Stimulated activated CD4-positive, alpha-beta T cell treated with anti-CD3 and anti-CD28 coated beads, TNF-alpha, amount 100 ng/mL, for 48 hours (primary cell): ENCODE measurements around the gene GPR15.

Experiments used
- DNase-seq, 3 donors: peaks; one replicate each; pipeline ENCODE4 v3.0.0-alpha.2; 2020; ENCODE audit warnings: low read depth in 3 of 3

The GPR15 gene

GRCh38 chr3:98530676-98531075, 1.1 kb upstream of the GPR15 start:
- no peak for DNase-seq

DNA sequence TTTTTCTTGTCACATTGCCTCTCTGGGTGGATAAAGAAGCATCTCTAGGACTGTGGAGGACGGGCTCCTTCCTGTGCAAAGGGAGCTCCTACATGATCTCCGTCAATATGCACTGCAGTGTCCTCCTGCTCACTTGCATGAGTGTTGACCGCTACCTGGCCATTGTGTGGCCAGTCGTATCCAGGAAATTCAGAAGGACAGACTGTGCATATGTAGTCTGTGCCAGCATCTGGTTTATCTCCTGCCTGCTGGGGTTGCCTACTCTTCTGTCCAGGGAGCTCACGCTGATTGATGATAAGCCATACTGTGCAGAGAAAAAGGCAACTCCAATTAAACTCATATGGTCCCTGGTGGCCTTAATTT, 478 bp downstream of the GPR15 start:
- DNase-seq, result no peak

DNA sequence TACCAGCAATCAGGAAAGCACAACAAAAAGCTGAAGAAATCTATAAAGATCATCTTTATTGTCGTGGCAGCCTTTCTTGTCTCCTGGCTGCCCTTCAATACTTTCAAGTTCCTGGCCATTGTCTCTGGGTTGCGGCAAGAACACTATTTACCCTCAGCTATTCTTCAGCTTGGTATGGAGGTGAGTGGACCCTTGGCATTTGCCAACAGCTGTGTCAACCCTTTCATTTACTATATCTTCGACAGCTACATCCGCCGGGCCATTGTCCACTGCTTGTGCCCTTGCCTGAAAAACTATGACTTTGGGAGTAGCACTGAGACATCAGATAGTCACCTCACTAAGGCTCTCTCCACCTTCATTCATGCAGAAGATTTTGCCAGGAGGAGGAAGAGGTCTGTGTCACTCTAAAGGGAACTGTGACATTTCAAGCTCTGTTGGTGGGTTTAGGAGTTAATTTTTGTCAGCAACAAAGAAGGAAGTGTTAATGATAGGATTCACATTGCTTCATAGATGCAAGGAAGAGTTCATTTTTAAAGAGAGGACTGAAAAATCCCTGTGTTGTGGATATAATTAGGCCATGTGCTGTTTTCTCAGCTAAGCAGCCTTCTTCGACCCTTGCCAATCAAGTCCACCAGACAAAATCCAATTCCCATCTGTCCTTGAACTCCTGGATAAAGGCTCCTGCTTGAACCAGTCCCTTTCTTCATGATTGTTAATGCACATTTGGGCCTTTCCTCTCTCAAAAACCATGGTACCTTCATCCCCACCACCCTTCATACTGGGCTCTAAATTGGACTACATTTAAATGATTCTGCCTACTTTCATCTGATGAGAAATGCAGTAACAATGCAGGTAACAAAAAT, 1.2 kb downstream of the GPR15 start:
- no peak for DNase-seq

DNA sequence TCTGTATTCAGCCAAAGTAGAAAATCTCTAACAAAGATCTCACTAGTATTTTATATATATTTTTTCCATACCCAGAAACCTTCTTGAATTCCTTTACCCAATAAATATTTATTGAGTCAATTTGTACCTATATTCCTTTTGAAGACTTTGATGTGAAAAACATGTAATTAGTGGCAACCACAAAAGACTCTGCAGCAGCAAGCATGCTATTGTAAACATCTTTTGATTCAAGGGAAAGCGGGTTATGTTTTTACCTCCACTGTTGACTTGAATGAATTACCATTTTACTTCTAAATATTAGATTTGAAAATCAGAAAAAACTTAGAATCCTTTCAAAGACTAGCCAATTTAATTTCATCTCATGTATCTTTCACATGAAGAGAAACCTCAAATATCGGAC, 2.4 kb downstream of the GPR15 start:
- DNase-seq, result no peak

DNA sequence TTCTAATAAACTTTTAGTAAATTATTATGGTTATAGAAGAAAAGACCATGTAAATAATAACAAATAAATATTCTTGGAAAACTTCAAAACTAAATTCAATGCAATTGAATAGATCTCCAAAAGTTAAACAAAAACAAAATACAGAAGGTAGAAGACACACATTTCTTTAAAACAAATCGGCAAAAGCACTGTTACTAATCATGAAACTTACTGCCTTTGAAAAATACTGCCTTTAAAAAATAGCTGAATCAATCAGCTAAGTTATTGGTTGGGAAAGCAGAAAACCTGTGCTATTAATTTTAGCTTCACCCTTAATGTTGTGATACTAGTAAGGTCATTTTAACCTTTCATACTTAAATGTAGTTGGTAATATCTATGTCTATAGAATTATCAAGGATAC, 3.0 kb downstream of the GPR15 start:
- DNase-seq, result no peak

DNA sequence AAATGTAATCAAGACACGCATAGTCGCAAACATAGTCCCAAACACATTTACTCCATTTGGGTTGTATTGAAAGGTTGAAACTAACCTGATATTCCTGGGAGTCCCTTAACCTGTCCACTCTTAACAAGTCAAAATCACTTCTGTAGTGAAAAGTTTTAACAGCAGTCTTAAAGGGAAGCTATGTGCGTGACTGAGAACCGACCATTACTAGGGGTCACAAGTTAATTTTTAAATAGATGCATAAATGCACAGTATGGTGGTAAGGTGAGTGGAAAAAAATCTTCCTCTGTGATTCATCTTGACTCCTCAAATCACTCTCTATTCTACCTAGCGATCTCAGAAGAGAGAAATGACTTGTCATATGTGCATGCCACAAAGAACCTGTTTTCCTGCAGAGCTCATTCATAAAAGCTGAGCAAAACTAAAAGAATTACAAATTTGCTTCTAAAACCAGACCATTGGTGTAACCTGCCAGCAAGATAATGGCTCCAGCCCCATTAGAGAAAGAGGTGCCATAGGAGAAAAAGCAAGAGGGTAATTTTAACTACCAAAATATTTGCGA, 4.8 kb downstream of the GPR15 start:
- no peak for DNase-seq

GRCh38 chr3:98540346-98540745, 8.6 kb downstream of the GPR15 start:
- DNase-seq, result no peak

DNA sequence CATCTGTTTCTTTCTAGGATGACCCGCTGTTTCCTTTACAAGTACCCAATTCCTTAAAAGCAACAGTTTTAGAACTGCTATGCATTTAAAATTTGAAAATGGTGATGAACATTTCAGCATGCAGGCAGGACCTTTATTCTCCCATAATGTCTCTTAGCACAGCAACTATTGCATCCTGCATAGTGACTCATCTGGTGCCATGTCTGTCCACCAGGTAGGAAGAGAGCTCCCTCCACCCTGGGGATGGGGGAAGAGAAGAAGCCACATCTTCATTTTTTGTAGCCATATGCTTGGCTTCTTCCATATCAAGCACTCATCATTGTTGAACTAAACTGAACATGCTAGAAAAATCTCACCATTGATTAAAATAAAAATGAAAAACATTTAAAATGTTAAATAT, 9.9 kb downstream of the GPR15 start:
- DNase-seq, result no peak

DNA sequence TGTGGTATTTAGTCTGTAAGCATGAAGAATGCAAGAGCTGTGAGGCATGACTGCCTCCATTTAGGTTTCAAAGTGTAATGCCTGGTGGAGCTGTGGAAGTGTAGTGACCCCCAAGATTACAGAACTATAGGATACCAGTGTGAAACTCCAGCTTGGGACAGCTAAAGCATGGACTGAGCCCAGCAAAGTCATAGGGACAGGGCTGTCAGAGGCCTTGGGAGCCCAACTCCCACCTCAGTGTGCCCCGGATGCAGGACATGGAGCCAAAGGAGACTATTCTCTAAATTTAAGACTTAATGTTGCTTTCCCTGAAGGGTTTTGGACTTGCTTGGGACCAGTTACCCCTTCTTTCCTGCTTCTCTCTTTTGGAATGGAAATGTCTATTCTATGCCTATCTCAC, 10.8 kb downstream of the GPR15 start:
- DNase-seq, result no peak

- DNase-seq, result no peak
These were observed 14.2 kb downstream of the GPR15 start for GRCh38 chr3:98545940-98546339.

GRCh38 chr3:98548544-98548943, 16.8 kb downstream of the GPR15 start:
- DNase-seq, result no peak

DNA sequence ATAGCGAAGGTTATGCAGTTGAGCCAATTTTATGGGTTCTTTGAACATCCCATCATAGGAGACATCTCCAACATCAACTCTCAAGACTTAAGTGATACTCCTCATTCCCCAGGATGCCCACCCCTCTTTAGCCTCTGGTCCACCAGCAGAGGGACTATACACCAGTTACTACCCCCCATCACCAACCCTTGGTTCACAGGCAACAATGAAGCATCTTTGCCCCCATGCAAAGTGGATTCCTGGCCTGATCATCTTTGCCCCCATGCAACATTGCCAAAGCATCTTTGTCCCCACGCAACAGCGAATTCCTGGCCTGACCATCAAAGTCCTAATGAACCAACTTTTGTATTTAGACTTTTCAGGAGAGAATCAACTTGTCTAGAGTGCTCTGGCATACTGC, 19.1 kb downstream of the GPR15 start:
- no peak for DNase-seq

- DNase-seq, result no peak
These were observed 19.5 kb downstream of the GPR15 start for GRCh38 chr3:98551236-98551635.

- no peak for DNase-seq
These were observed 20.0 kb downstream of the GPR15 start for GRCh38 chr3:98551754-98552153.

DNA sequence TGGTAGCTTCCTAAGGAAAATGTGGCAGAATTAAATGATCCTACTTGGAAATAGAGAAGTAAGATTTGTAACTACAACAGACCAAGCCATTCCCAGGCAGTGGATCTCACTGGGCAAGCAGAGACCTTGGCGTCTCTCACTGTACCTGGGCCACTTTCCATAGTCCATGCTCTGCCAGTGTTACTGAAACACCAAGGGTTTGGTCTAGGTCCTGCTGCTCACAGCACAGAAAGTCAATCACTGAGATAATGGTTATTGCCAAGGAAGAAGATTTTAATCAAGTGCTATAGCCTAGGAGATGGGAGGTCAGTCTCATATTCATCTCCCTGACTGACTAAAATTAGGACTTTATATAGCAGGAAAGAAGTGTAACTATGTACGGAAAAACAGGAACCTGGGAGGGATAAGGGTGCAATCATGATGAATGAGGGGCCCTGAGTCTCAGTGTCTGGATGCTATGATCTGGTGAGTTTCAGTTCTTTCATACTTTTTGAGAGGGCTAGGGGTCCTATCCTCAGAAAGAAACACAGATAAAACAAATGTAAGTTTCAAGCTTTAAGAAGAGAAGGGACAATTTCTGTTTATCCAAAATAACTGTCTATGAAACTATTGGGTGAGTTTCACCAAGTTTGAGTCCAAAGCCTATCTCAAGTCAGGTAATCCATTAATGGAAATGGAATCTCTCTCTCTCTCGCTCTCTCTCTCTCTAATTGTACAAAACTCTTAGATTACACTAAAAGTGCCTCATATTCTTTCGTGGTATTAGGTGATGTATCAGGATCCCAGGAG, 20.6 kb downstream of the GPR15 start:
- DNase-seq, result no peak

- DNase-seq, result no peak
These were observed 21.3 kb downstream of the GPR15 start for GRCh38 chr3:98553021-98553563.

DNA sequence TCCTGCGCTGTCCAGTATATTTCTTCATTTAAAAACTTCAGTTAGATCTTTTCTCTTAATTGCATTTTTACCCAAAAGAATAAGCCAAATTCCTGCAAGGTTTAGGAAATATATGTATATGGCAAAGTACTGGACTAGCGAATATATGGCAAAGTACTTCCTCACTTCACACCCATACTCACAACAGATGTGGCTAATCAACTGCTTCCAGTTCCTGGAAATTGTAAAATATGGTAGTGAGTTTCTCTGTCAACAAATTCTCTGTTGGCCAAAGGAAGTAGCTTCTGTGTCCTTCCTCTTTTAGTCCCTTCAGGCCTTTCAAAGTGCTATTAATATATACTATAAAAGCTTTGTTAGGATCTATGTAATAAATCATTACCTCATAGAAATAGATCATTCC, 22.0 kb downstream of the GPR15 start:
- DNase-seq, result no peak

DNA sequence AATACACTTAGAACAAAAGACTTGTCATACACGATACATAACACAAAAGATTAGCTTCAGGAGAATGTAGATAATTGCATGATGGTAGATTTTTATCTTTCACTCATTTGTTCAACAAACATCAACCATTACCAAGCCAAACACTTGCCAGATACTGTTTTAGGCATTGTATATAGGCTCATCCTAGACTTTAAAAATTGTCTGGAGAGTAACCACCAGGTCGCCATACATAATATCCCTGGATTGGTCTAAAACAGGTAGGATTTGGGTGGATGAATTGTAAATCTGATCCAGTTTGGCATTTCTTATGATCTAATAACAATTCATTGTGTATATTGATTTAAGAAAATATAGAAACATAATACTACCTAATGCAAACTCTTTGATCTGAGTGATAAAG, 22.8 kb downstream of the GPR15 start:
- DNase-seq, result no peak

GRCh38 chr3:98555025-98555379, 23.2 kb downstream of the GPR15 start:
- DNase-seq, result no peak

DNA sequence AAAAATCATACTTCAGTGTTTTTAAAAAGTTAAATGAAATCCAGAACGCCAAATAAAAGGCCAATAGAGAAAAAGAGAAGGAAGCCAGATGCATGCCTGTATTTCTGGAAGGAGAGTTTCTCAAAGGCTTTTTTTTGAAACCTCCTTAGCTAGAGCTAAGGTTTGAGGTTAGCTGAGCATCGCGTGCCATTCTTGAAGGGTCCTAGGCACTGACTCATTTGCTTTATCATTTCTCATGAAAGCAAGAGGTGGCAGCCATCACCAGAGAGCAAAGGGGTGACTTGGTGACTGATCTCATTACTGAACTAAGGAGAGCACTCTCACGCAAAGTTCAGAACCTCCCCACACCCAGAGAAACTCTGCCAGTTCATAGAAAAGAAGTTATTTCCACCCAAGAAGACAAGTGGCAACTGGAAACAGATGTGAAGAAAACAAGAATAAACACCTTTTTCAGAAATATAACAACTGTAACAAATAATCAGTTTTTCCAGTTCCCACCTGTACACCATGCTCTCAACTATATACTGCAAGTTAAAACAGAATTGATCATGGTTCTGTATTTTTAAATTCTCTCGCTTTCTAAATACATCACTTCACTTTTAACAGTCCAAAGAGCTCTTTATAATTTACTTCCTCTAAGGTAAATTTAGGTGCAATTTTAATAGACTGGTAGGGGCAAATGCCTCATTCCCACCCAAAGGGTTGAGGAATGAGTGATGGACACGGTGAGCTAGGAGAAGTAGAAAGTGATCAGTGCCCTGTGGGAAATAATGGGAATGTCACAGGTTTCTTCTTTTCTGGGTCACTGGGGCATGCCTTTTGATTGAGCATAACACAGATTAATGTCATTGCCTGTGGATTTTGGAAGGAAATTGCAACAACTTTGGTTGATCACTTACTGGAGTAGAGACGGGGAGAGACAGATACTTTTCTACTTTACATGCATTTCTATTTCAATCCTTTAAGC, 24.7 kb downstream of the GPR15 start:
- peak; percentile 48 to 75 (median 52) for DNase-seq

DNA sequence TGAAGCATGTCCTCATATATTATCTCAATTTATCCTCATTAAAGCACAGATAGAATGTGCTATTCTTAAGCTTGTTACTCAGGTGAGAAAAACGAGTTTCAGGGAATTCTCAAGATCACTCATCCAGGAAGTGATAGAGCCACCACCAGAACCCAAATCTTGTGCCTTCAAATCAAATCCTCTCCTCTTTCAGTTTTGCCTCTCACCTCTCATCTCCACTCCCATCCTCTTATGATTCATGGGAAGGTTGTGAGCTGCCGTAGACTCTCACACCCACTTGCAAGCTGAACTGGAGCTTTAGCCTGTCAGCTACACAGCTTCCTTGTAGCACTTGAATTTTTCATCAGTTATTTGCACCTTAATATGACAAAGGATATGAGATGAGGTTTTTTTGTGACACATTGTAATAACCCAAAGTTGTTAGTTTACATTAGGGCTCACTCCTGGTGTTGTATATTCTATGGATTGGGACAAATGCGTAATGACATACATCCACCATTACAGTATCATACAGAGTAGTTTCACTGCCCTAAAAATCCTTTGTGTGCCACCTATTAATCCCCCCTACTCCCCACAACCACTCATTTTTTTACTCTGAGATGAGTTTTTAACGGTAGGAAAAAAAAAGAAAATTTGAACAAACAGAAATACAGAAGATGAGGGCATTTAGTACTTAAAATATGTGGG, 25.7 kb downstream of the GPR15 start:
- peak; percentile 27 to 45 (median 39) for DNase-seq
